ENCODE data around the gene HSFX3. TPM values are rescaled to one million over a fixed set of nuclear protein-coding genes. Genes with fewer than 3 reads are reported as not detected.
"Not testable (repeated sequence)": the region's sequence is repeated elsewhere in the genome, so short reads cannot be mapped to it uniquely, and the experiment has no call there.

The HSFX3 gene
- total RNA-seq, result not detected

GRCh38 chrX:149549701-149550100 lies at the start of gene HSFX3:
Gene HSFX3, minus strand, starts transcription at chrX:149549924. Its CDS starts 72 bp downstream, at chrX:149549852.
- H3K27me3 ChIP-seq (ENCODE audit: control insufficient read depth in 3 of 3, insufficient read depth in 3 of 3, low read length in 3 of 3); H3K4me3 ChIP-seq (ENCODE audit: low read length in 3 of 3); H3K9me3 ChIP-seq (ENCODE audit: control insufficient read depth in 3 of 3, low read length in 3 of 3); H3K4me1 ChIP-seq (ENCODE audit: control insufficient read depth in 3 of 3, insufficient read depth in 3 of 3, low read length in 3 of 3); H3K36me3 ChIP-seq (ENCODE audit: control insufficient read depth in 3 of 3, insufficient read depth in 3 of 3, low read length in 3 of 3); H3K9ac ChIP-seq (ENCODE audit: low read depth in 1 of 3, low read length in 3 of 3); H3K27ac ChIP-seq (ENCODE audit: low read depth, low read length): not testable (repeated sequence)

GRCh38 chrX:149598603-149599002 lies 48.9 kb upstream of the HSFX3 start:
- not testable (repeated sequence) for H3K4me3 ChIP-seq (ENCODE audit: low read length in 3 of 3)

GRCh38 chrX:149595943-149596342 lies 46.2 kb upstream of the HSFX3 start:
- not testable (repeated sequence) for H3K27me3 ChIP-seq (ENCODE audit: control insufficient read depth in 3 of 3, insufficient read depth in 3 of 3, low read length in 3 of 3); H3K4me3 ChIP-seq (ENCODE audit: low read length in 3 of 3); H3K9me3 ChIP-seq (ENCODE audit: control insufficient read depth in 3 of 3, low read length in 3 of 3); H3K36me3 ChIP-seq (ENCODE audit: control insufficient read depth in 3 of 3, insufficient read depth in 3 of 3, low read length in 3 of 3); H3K27ac ChIP-seq (ENCODE audit: low read depth, low read length); H3K9ac ChIP-seq (ENCODE audit: low read depth in 1 of 3, low read length in 3 of 3); H3K4me1 ChIP-seq (ENCODE audit: control insufficient read depth in 3 of 3, insufficient read depth in 3 of 3, low read length in 3 of 3)

More at GRCh38 chrX:149598603-149599002, 48.9 kb upstream of the HSFX3 start:
- H3K36me3 ChIP-seq (ENCODE audit: control insufficient read depth in 3 of 3, insufficient read depth in 3 of 3, low read length in 3 of 3); H3K9me3 ChIP-seq (ENCODE audit: control insufficient read depth in 3 of 3, low read length in 3 of 3); H3K4me1 ChIP-seq (ENCODE audit: control insufficient read depth in 3 of 3, insufficient read depth in 3 of 3, low read length in 3 of 3); H3K27me3 ChIP-seq (ENCODE audit: control insufficient read depth in 3 of 3, insufficient read depth in 3 of 3, low read length in 3 of 3); H3K27ac ChIP-seq (ENCODE audit: low read depth, low read length); H3K9ac ChIP-seq (ENCODE audit: low read depth in 1 of 3, low read length in 3 of 3): not testable (repeated sequence)

- not testable (repeated sequence) for H3K36me3 ChIP-seq (ENCODE audit: control insufficient read depth in 3 of 3, insufficient read depth in 3 of 3, low read length in 3 of 3); H3K4me1 ChIP-seq (ENCODE audit: control insufficient read depth in 3 of 3, insufficient read depth in 3 of 3, low read length in 3 of 3); H3K27me3 ChIP-seq (ENCODE audit: control insufficient read depth in 3 of 3, insufficient read depth in 3 of 3, low read length in 3 of 3); H3K4me3 ChIP-seq (ENCODE audit: low read length in 3 of 3); H3K9me3 ChIP-seq (ENCODE audit: control insufficient read depth in 3 of 3, low read length in 3 of 3); H3K27ac ChIP-seq (ENCODE audit: low read depth, low read length); H3K9ac ChIP-seq (ENCODE audit: low read depth in 1 of 3, low read length in 3 of 3)
These were observed 45.5 kb upstream of the HSFX3 start, which contains the start of gene HSFX2 for GRCh38 chrX:149595214-149595613. Gene HSFX2, minus strand, starts transcription at chrX:149595314. Its CDS starts 614 bp downstream, at chrX:149594700.

- H3K4me3 ChIP-seq (ENCODE audit: low read length in 3 of 3); H3K36me3 ChIP-seq (ENCODE audit: control insufficient read depth in 3 of 3, insufficient read depth in 3 of 3, low read length in 3 of 3); H3K9me3 ChIP-seq (ENCODE audit: control insufficient read depth in 3 of 3, low read length in 3 of 3); H3K9ac ChIP-seq (ENCODE audit: low read depth in 1 of 3, low read length in 3 of 3); H3K4me1 ChIP-seq (ENCODE audit: control insufficient read depth in 3 of 3, insufficient read depth in 3 of 3, low read length in 3 of 3); H3K27me3 ChIP-seq (ENCODE audit: control insufficient read depth in 3 of 3, insufficient read depth in 3 of 3, low read length in 3 of 3); H3K27ac ChIP-seq (ENCODE audit: low read depth, low read length): not testable (repeated sequence)
These were observed 41.3 kb upstream of the HSFX3 start for GRCh38 chrX:149590993-149591392.

GRCh38 chrX:149587359-149587758 lies 37.6 kb upstream of the HSFX3 start, which contains the start of gene MAGEA9B:
Gene MAGEA9B, minus strand, starts transcription at chrX:149587459. Its CDS starts 4,280 bp downstream, at chrX:149583179.
- not testable (repeated sequence) for H3K9ac ChIP-seq (ENCODE audit: low read depth in 1 of 3, low read length in 3 of 3); H3K4me1 ChIP-seq (ENCODE audit: control insufficient read depth in 3 of 3, insufficient read depth in 3 of 3, low read length in 3 of 3); H3K27me3 ChIP-seq (ENCODE audit: control insufficient read depth in 3 of 3, insufficient read depth in 3 of 3, low read length in 3 of 3); H3K4me3 ChIP-seq (ENCODE audit: low read length in 3 of 3); H3K27ac ChIP-seq (ENCODE audit: low read depth, low read length); H3K36me3 ChIP-seq (ENCODE audit: control insufficient read depth in 3 of 3, insufficient read depth in 3 of 3, low read length in 3 of 3); H3K9me3 ChIP-seq (ENCODE audit: control insufficient read depth in 3 of 3, low read length in 3 of 3)

GRCh38 chrX:149585631-149586030 lies 35.9 kb upstream of the HSFX3 start:
- H3K4me1 ChIP-seq (ENCODE audit: control insufficient read depth in 3 of 3, insufficient read depth in 3 of 3, low read length in 3 of 3), result not testable (repeated sequence)

GRCh38 chrX:149573456-149573855 lies 23.7 kb upstream of the HSFX3 start:
- not testable (repeated sequence) for H3K36me3 ChIP-seq (ENCODE audit: control insufficient read depth in 3 of 3, insufficient read depth in 3 of 3, low read length in 3 of 3); H3K27ac ChIP-seq (ENCODE audit: low read depth, low read length)

More at GRCh38 chrX:149585631-149586030, 35.9 kb upstream of the HSFX3 start:
- H3K4me3 ChIP-seq (ENCODE audit: low read length in 3 of 3); H3K9me3 ChIP-seq (ENCODE audit: control insufficient read depth in 3 of 3, low read length in 3 of 3); H3K36me3 ChIP-seq (ENCODE audit: control insufficient read depth in 3 of 3, insufficient read depth in 3 of 3, low read length in 3 of 3); H3K9ac ChIP-seq (ENCODE audit: low read depth in 1 of 3, low read length in 3 of 3); H3K27ac ChIP-seq (ENCODE audit: low read depth, low read length); H3K27me3 ChIP-seq (ENCODE audit: control insufficient read depth in 3 of 3, insufficient read depth in 3 of 3, low read length in 3 of 3): not testable (repeated sequence)

GRCh38 chrX:149572743-149573142 lies 23.0 kb upstream of the HSFX3 start:
- H3K4me1 ChIP-seq (ENCODE audit: control insufficient read depth in 3 of 3, insufficient read depth in 3 of 3, low read length in 3 of 3), result peaks cover 0 to 2% (median 0%) of the 10 kb centered on the region in 3 donors
- no peak overlapping the region for H3K9ac ChIP-seq (ENCODE audit: low read depth in 1 of 3, low read length in 3 of 3)
- H3K36me3 ChIP-seq (ENCODE audit: control insufficient read depth in 3 of 3, insufficient read depth in 3 of 3, low read length in 3 of 3), result no peaks in the 10 kb centered on the region
- H3K27me3 ChIP-seq (ENCODE audit: control insufficient read depth in 3 of 3, insufficient read depth in 3 of 3, low read length in 3 of 3), result no peaks in the 10 kb centered on the region
- no peak overlapping the region for H3K4me3 ChIP-seq (ENCODE audit: low read length in 3 of 3)
- H3K27ac ChIP-seq (ENCODE audit: low read depth, low read length), result no peak overlapping the region
- H3K9me3 ChIP-seq (ENCODE audit: control insufficient read depth in 3 of 3, low read length in 3 of 3), result no peaks in the 10 kb centered on the region

More at GRCh38 chrX:149573456-149573855, 23.7 kb upstream of the HSFX3 start:
- H3K4me3 ChIP-seq (ENCODE audit: low read length in 3 of 3); H3K9ac ChIP-seq (ENCODE audit: low read depth in 1 of 3, low read length in 3 of 3); H3K9me3 ChIP-seq (ENCODE audit: control insufficient read depth in 3 of 3, low read length in 3 of 3); H3K27me3 ChIP-seq (ENCODE audit: control insufficient read depth in 3 of 3, insufficient read depth in 3 of 3, low read length in 3 of 3); H3K4me1 ChIP-seq (ENCODE audit: control insufficient read depth in 3 of 3, insufficient read depth in 3 of 3, low read length in 3 of 3): not testable (repeated sequence)

GRCh38 chrX:149571770-149572169 lies 22.0 kb upstream of the HSFX3 start:
- H3K9me3 ChIP-seq (ENCODE audit: control insufficient read depth in 3 of 3, low read length in 3 of 3), result no peaks in the 10 kb centered on the region
- no peaks in the 10 kb centered on the region for H3K36me3 ChIP-seq (ENCODE audit: control insufficient read depth in 3 of 3, insufficient read depth in 3 of 3, low read length in 3 of 3)
- H3K4me1 ChIP-seq (ENCODE audit: control insufficient read depth in 3 of 3, insufficient read depth in 3 of 3, low read length in 3 of 3), result peaks cover 0 to 2% (median 0%) of the 10 kb centered on the region in 3 donors
- H3K9ac ChIP-seq (ENCODE audit: low read depth in 1 of 3, low read length in 3 of 3), result no peak overlapping the region
- H3K4me3 ChIP-seq (ENCODE audit: low read length in 3 of 3), result no peak overlapping the region
- no peaks in the 10 kb centered on the region for H3K27me3 ChIP-seq (ENCODE audit: control insufficient read depth in 3 of 3, insufficient read depth in 3 of 3, low read length in 3 of 3)
- no peak overlapping the region for H3K27ac ChIP-seq (ENCODE audit: low read depth, low read length)

GRCh38 chrX:149570668-149571067 lies 20.9 kb upstream of the HSFX3 start:
- Histone ChIP-seq H3K27ac (ENCODE audit: low read depth, low read length) (no peak overlapping the region), H3K9me3 (ENCODE audit: control insufficient read depth in 3 of 3, low read length in 3 of 3) (no peaks in the 10 kb centered on the region), H3K4me3 (ENCODE audit: low read length in 3 of 3) (no peak overlapping the region), H3K9ac (ENCODE audit: low read depth in 1 of 3, low read length in 3 of 3) (no peak overlapping the region), H3K36me3 (ENCODE audit: control insufficient read depth in 3 of 3, insufficient read depth in 3 of 3, low read length in 3 of 3) (no peaks in the 10 kb centered on the region), H3K4me1 (ENCODE audit: control insufficient read depth in 3 of 3, insufficient read depth in 3 of 3, low read length in 3 of 3) (peaks cover 0 to 2% (median 0%) of the 10 kb centered on the region in 3 donors), H3K27me3 (ENCODE audit: control insufficient read depth in 3 of 3, insufficient read depth in 3 of 3, low read length in 3 of 3) (no peaks in the 10 kb centered on the region)
